NCI-H1436 (cell line): Measurements from ENCODE around the gene KIRREL3.

ENCODE experiments used
- DNase-seq: peaks from one replicate; lab custom pipeline; 2025; lab: John Stamatoyannopoulos, UW

Gene KIRREL3

GRCh38 chr11:126664643-126665042 is 335.9 kb downstream of the KIRREL3 start:
- DNase-seq = no peak

DNA sequence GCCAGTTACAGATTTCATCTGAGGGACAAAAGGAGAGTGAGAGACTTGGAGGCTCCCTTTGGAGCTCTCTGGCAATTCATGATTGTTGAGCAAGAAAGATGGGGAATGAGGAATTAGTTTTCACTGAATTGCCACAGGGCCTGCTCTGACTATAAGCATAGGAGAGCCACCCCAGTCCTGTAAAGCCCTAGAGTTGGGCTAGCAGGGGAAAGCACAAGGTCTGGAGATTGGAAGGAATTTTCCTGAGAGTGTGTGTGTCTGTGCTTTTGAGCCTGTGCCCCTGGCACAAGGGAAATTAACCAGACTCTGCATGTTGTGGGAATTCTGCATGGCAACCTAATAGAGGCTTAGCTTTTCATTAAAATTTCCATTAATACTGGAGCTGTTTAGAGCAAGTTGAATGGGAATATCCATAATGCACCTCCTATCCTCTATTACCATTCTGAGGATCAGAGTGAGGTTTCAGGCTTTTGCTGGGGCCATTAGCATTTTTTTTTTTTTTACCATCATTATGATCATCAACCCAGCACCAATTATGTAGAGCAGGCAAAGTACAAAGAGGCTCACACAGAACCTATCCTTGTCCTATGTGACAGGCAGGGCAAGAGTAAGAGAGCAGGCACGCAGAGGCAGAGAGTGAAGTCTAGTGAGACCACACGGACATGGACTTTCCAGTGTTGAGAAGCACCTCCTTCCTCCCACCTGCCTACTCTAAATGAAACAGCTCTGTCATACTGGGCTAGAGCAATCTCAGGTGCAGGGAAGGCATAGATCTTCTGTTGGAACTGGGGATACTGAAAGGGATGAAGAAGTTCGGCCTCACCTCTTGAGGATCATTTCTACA is 336.6 kb downstream of the KIRREL3 start:
- DNase-seq = no peak

DNA sequence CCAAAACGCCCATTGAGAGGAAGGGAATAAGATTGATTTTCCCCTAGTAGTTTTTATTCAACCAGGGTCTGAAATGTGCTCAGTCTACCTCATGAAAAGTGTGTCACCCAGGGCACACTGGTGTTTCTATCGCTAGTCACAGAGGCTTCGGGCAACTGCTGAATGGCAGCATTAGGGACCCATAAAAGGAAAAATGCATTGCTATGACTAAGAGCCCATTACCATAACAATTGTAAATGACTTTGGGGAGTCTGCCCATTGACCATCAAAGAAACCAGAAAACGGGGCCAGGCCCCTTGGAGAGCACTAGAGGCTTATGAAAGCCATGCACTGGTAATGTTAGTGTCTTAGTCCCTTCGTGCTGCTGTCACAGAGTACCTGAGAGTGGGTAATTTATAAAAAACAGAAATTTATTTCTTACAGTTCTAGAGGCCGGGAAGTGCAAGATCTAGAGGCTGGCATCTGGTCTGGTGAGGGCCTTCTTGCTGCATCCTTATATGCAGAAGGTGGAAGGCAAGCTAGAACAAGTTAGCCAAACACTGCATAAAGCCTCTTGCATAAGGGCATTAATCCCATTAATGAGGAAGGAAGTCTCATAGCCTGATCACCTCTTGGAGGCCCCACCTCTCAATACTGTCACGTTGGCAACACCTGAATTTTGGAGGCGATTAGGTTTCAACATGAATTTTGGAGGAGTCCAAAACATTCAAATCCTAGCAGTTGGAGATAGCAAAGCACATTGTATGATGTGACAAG is 338.4 kb downstream of the KIRREL3 start:
- no peak for DNase-seq

GRCh38 chr11:126660761-126661425 is 339.7 kb downstream of the KIRREL3 start:
- DNase-seq = no peak

- DNase-seq = peak; percentile 47
These were observed 340.2 kb downstream of the KIRREL3 start for GRCh38 chr11:126660321-126660720.

DNA sequence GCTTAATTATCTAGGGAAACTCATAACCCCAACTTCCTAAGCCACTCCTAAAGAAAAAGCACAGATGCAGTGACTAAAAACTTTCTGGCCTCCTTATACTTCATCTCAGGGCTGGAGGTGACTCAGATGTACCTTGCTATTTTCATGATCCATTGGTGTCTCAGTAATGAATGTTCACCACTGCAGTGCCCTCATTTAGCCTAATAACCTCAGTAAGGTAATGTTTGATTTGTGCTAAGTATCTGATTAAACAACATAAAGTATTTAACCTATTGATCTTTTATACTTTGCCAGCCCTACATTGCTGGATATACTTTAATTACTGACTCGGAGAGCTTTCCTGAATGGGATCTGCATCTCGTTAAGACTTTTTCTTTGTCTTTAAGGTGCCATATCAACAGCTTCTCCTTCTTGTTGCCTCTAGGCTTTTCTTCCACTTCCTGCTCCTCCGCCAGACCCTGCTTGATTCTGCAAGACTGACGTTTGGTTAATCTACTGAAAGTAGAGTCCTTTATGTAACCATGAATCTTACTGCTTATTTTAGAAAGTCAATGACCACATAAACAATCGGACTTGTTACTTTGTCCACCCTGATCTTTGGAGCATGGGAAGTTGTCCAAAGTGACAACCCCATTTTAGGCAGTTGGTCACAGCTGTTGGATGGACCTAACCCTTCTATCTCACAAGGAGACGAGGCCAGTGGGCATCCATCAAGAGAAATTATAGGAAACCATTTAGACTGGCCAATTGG is 342.1 kb downstream of the KIRREL3 start:
- DNase-seq = no peak

DNA sequence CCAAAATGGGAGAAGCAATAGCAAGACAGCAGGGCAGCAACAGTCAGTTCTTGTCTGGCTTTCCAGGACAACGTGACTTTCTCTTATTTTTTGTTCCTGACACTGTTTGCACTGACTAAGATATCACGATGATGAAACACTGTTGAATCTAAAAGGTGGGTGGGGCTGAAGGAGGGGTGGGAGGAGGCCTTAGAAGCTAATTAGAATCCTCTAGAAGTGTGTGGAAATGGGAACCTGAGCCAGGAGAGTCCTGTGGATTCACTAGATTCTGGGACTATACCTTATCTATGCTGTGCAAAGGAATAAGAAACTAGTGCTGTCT is 344.8 kb downstream of the KIRREL3 start:
- peak; percentile 20 for DNase-seq

DNA sequence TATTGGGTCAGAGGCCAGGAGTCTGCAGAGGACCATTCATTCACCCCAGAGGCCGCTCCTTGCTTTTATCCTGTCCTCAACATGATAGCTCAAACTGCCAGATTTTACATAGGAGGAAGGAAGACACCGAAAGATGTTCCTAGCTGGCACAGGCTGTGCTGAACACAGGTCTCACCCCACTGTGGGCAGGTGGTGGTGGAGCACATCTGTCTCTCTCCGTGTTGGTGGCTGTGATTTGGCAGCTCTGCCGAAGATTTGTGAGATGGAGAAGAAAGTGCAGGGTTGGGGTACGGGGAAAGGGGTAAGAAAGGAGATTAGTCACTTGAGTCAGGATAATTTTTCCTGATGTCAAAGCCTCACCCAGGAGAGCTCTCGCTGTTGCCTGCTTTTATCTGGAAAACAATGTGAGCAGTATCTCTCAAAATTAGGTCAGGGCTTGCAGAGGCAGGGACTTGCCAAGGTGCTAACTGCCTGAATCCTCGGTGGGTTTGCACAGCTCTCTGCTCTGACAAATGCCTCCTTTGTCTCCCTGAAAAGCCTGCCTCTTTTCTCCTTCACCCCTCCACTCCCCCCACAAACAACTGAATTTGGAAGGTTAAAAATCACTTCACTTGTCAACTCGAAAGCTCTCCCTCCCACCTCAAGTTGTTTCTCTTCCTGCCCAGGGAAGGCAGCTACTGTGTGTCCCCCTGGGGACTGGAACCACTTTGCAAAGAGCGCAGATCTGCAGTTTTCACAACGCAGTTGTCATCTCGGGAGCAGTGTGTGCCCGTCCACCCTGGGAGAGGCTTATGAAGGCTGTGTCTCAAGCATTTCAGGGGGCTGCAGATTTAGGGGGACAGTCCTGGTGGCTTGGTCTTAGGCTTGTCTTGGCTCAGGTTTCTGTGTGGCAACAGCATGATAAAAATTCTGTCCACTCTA is 345.4 kb downstream of the KIRREL3 start:
- DNase-seq = peak; percentile 66

- no peak for DNase-seq
These were observed 347.5 kb downstream of the KIRREL3 start for GRCh38 chr11:126653040-126653439.

- no peak for DNase-seq
These were observed 352.8 kb downstream of the KIRREL3 start for GRCh38 chr11:126647735-126648134.

DNA sequence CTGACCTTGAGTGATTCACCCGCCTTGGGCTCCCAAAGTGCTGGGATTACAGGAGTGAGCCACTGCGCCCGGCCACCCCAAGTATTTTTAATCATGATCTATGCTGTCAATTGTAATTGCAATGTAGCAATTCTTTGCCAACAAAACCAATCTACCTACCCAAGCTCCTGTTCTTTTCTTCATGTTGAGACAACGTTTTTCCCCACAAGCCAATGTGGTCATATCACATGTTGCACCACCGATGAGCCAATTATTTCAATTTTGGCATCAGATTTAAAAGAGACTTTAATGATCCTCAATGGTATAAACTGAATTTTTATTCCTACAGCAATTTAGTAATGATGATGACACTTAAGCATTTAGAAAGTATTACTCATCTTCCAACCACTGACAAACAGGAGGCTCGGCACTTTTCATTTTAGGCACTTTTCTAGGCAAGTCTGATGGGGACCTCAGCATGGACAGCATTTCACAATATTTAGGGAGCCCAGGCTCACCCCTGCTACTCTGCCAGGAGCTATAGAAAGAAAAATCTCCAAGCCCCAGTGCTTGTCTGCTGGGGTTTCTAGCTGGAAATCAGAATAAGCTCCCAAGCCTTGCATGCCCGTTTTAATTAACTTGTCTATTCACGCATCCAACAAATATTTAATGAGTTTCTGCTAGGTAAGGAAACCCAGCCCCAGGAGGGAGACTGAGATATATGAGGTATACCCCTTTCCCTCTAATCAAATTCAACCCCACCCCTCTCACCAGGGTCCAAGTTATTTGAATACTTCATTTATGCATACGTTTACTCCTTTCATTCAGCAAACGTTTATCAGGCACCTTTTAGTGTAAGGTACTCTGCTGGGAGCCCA is 353.6 kb downstream of the KIRREL3 start:
- DNase-seq = no peak

DNA sequence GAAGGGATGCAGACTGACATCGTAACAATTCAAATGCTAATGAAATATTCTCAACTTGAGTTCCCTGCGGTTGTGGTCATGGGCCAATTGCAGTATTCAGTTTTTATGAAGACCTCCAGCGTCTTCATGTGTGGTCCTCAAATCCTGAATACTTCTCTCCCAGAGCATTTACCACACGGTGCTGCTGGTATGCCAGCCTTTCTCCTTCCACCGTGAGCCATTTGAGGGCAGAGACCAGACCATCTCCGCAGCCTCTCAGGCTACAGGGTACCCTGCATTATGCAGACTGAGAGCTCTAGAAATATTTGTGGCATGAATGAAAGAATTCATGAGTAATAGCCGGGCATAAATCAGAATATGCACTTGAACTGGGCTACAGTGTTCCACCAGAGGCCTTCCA is 355.4 kb downstream of the KIRREL3 start:
- DNase-seq = no peak

DNA sequence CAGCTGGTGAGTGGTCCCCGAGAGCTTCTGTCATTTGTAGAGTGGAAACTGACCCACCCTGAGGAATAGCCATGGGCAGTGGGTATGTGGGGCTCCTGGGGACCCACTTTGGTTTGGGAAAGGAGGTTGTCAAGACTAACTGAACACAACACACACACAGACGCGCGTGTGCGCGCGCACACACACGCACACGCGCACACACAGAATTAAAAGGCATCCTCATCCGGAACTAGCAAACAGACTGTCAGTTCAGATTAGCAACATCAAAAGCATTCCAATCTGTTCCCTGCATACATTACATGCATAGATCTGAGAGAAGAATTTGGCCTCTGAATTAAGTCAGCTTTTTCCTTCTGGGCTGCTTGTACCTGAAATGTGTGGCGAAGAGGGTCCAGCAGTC is 360.4 kb downstream of the KIRREL3 start:
- DNase-seq = no peak

DNA sequence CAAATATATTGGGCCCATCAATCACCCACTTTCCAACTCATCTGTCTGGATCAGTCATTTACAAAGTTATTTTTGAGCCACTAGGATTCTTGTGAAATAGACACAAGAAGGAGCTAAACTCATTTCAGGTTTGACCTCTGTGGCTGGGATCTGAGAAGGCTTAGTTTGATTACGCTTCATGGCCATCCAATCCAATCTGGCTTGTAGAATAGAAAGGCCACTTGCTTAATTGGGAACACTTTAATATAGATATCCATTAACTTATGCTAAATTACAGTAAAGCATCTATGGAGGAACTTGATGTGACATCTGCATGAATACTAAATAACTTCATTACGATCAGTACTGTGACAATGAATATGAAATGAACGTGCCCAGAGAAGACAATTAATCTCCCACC is 360.9 kb downstream of the KIRREL3 start:
- DNase-seq = no peak

- no peak for DNase-seq
These were observed 361.9 kb downstream of the KIRREL3 start for GRCh38 chr11:126638648-126639047.

GRCh38 chr11:126637795-126638175 is 362.8 kb downstream of the KIRREL3 start:
- no peak for DNase-seq

GRCh38 chr11:126636911-126637794 is 363.4 kb downstream of the KIRREL3 start:
- DNase-seq = no peak

DNA sequence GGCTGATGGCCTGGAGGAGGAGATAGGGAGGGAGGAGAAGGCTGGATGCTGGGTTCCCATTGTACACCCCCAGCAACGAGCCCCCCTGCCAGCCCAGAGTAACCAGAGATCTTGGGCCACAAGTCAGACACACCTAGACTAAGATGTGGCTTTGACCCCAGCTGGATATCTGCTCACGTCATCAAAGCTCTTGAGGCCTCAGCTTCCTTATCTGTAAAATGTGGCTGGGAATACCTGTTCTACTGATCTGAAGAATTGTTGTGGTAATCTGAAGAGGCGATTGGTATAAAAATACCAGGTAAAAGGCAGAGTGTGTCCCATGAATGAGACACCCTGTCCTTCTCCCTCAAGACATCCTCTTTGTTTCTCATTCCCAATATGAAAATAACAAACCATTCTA is 365.1 kb downstream of the KIRREL3 start:
- DNase-seq = no peak

DNA sequence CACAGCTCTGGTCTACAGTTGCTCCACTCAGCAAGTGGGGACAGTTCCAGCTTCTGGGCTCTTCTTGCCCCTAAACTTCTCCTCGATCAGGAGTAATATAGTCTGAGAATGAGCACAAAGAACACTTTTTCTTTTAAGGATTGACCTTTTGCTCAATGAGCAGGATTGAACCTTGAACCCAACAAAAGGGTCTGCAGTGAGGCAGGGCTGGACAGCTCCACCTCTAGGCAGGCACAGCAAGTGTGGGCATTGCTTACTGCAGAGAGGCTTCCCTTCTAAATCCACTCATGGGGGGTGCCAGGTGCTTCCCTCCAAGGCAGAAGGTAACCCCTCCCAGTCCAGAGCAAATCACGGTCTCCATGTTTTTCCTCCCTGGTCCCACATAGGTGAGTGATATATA is 365.6 kb downstream of the KIRREL3 start:
- DNase-seq = no peak
